ENCODE measurements around the gene FBXO7.

DNA sequence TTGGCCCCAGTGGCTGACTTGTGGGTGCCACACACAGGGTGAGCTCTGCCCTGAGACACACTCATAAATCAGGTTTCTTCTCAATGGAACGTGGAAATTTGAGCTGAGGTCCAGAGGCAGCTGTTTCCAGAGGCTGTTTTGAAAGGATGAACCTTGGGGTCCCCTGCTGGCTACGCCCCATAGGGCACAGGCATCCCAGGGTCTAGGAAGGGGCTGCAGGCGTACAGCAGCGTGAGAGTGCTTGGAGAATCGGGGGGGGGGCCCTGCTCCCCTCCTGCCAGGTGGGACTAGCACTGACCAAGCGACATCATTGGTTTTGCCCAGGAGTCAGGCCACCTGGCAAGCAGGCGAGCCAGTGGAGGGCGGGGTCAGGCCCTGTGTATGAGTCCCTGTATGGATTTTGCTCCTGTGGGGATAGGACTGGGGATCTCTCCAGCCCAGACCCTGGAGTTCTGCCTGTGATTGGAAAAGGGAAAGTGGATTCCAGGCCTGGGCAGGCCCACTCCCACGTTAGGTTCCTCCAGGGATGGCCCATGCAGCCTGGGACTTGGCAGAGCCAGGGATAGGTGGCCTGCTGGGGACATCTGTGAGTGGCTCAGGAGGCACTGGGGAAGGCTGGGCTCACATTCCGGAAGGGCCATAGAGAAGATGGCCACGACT lies 61.0 kb downstream of the FBXO7 start:
- TF ChIP-seq, protein P1, sequence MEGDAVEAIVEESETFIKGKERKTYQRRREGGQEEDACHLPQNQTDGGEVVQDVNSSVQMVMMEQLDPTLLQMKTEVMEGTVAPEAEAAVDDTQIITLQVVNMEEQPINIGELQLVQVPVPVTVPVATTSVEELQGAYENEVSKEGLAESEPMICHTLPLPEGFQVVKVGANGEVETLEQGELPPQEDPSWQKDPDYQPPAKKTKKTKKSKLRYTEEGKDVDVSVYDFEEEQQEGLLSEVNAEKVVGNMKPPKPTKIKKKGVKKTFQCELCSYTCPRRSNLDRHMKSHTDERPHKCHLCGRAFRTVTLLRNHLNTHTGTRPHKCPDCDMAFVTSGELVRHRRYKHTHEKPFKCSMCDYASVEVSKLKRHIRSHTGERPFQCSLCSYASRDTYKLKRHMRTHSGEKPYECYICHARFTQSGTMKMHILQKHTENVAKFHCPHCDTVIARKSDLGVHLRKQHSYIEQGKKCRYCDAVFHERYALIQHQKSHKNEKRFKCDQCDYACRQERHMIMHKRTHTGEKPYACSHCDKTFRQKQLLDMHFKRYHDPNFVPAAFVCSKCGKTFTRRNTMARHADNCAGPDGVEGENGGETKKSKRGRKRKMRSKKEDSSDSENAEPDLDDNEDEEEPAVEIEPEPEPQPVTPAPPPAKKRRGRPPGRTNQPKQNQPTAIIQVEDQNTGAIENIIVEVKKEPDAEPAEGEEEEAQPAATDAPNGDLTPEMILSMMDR (conservative IDR thresholded peaks at IDR 0.05; ENCODE audit: low read length) = no peak
- no peak for TF ChIP-seq EZH2phosphoT487 (IDR thresholded peaks at IDR 0.05; ENCODE audit: borderline replicate concordance)
